Osteoblast (primary cell): ENCODE results near the gene KISS1. TPM values are rescaled to one million over a fixed set of nuclear protein-coding genes. Genes with fewer than 3 reads are reported as not detected.

ENCODE experiments used
- DNase-seq: peaks from one replicate; pipeline ENCODE4 v3.0.0; 2011; ENCODE audit warnings: low spot score, mixed read lengths; ENCODE audit not compliant: insufficient read length; ENCODE audit errors: missing footprints
- H2AFZ ChIP-seq: 2 replicates; pipeline ENCODE4 v1.6.0; 2011; ENCODE audit warnings: mild to moderate bottlenecking, low read length
- H3K27ac ChIP-seq: 2 replicates; pipeline ENCODE4 v1.5.1; 2011; ENCODE audit warnings: mild to moderate bottlenecking, low read depth, low read length, moderate library complexity
- H3K27me3 ChIP-seq: 2 replicates; pipeline ENCODE4 v1.6.0; 2012; ENCODE audit warnings: mild to moderate bottlenecking, control low read depth, inconsistent platforms, low read length, moderate library complexity; ENCODE audit not compliant: insufficient read depth
- H3K36me3 ChIP-seq: 2 replicates; pipeline ENCODE4 v1.5.1; 2011; ENCODE audit warnings: mild to moderate bottlenecking, low read length, control low read depth, moderate library complexity; ENCODE audit not compliant: insufficient read depth
- H3K4me1 ChIP-seq: 2 replicates; pipeline ENCODE4 v1.5.1; 2011; ENCODE audit warnings: mild to moderate bottlenecking, low read length, control low read depth, moderate library complexity; ENCODE audit not compliant: insufficient read depth
- H3K4me2 ChIP-seq: 2 replicates; pipeline ENCODE4 v1.6.0; 2011; ENCODE audit warnings: mild to moderate bottlenecking, low read length; ENCODE audit not compliant: insufficient read depth
- H3K4me3 ChIP-seq: fragments of 200-600 bp; sonication (generic); 3 replicates; pipeline ENCODE4 v1.5.1; 2012; ENCODE audit warnings: mild to moderate bottlenecking, low read length, inconsistent platforms; ENCODE audit not compliant: insufficient read depth
- H3K79me2 ChIP-seq: 2 replicates; pipeline ENCODE4 v1.6.0; 2012; ENCODE audit warnings: mild to moderate bottlenecking, low read length, control low read depth, inconsistent platforms; ENCODE audit not compliant: insufficient read depth
- H3K9me3 ChIP-seq: 2 replicates; pipeline ENCODE4 v1.5.1; 2011; ENCODE audit warnings: low read depth, low read length, control low read depth
- H4K20me1 ChIP-seq: 2 replicates; pipeline ENCODE4 v1.6.0; 2012; ENCODE audit warnings: mild to moderate bottlenecking, low read length, control low read depth; ENCODE audit not compliant: insufficient read depth
- total RNA-seq: library from RNA; depleted of rRNA; stranded (reverse); fragments of >200 nt; gene quantifications from 2 replicates; pipeline ENCODE4 v1.2.3, GENCODE V29; 2012
- TF ChIP-seq, protein P1 (sequence below): IDR thresholded peaks from 2 replicates; pipeline ENCODE4 v1.5.1; 2011; ENCODE audit warnings: mild to moderate bottlenecking, low read depth, low read length, moderate library complexity; ENCODE audit errors: extremely low read depth

The KISS1 gene
- total RNA-seq, 1 donor = not detected

DNA sequence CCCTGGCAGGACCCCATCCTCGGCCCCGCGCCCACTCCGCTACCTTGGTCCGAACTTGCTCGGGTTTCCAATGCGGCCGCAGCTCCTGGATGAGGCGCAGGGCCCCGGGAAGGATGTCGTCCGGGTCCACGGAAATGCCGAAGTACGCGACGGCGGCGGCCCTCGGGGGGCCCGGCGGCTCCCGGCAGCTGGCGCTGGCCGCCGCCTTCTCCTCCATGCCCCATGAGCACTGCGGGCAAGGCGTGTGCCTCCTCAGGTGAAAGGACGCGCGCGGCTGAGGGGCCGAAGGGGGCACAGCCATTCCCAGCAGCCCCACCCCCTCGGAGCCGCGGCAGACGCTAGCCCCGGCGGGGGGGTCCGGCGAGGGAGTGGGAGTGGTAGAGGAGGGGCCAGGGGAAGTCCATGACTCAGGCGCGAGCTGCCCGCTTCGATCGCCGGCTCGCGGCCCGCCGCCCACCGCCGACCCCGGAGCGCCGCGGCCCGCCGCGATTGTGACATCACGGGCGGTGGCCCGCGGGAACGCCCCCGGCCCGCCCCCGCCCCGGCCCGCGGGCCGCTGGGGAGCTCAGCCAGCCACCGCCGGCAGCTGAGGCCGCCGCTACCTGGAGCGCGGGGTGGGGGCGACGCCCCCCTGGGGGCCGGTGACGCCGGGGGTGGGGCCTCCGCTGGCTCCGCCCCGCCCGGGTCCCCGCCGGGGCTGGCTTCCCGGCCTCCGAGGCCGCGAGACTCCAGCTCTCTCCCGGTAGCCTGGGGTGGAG, 44.6 kb downstream of the KISS1 start, which contains the start of gene ETNK2:
TSS of gene ETNK2 (minus strand) at position 493 of the 758 bp plus-strand sequence. CDS start at position 301, 192 bp downstream.
- Histone ChIP-seq H2AFZ (peak within 1 kb of the TSS; percentile 35), H4K20me1 (no peaks in the 10 kb centered on the region), H3K27me3 (peaks cover 36% of the 10 kb centered on the region), H3K9me3 (no peaks in the 10 kb centered on the region), H3K4me1 (no peaks in the 10 kb centered on the region), H3K79me2 (no peaks in the 10 kb centered on the region), H3K36me3 (no peaks in the 10 kb centered on the region), H3K4me2 (peak within 1 kb of the TSS; percentile 74), H3K27ac (no peak within 1 kb of the TSS), H3K4me3 (peak within 1 kb of the TSS; percentile 66)
- DNase-seq = peak; percentile 94
- TF ChIP-seq, protein P1, sequence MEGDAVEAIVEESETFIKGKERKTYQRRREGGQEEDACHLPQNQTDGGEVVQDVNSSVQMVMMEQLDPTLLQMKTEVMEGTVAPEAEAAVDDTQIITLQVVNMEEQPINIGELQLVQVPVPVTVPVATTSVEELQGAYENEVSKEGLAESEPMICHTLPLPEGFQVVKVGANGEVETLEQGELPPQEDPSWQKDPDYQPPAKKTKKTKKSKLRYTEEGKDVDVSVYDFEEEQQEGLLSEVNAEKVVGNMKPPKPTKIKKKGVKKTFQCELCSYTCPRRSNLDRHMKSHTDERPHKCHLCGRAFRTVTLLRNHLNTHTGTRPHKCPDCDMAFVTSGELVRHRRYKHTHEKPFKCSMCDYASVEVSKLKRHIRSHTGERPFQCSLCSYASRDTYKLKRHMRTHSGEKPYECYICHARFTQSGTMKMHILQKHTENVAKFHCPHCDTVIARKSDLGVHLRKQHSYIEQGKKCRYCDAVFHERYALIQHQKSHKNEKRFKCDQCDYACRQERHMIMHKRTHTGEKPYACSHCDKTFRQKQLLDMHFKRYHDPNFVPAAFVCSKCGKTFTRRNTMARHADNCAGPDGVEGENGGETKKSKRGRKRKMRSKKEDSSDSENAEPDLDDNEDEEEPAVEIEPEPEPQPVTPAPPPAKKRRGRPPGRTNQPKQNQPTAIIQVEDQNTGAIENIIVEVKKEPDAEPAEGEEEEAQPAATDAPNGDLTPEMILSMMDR = no peak

DNA sequence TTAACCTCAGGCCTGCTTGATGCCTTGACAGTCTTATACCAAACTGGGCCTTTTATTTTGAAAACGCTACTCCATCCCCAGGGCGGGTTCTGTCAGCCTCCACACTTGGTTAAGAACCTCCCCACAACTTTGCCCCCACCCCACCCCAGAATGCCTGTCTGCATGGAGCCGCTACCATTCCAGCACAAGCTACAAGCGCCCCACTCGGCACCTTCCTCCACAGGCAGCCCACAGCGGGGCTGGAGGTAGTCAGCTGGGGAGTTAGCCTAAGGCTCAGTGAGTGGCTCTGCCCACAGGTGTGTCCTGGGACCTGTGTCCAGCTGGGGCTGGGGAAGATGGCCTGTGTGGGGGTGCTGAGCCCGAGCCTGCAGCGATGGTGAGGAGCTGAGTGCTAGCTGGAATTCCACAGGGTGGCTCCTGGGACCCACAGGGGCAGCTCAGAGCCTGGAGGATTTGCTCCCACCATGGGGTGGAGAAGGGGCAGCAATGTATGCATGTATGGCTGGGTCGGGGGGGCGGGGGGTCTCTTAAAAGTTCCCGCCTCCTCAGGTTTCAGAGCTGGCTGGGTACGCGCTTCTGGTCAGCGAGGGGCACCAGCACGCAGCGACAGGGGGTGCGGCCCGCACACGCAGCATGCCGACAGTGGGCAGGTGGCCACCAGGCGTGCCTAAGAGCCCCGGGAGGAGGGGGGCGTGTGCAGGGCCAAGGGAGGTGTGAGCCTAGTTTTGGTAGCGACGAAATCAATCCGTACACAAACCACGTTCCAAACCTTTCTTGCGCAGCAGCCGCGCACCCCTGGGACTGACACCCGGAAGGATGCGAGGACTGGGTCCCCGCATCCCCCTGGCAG, 45.4 kb downstream of the KISS1 start:
- peak overlapping the region; percentile 74 for H3K4me2 ChIP-seq
- H2AFZ ChIP-seq = no peak overlapping the region
- H4K20me1 ChIP-seq = no peaks in the 10 kb centered on the region
- no peaks in the 10 kb centered on the region for H3K9me3 ChIP-seq
- DNase-seq = peak; percentile 87
- peak overlapping the region; percentile 66 for H3K4me3 ChIP-seq
- peaks cover 36% of the 10 kb centered on the region for H3K27me3 ChIP-seq
- TF ChIP-seq, protein P1 = no peak
- H3K79me2 ChIP-seq = no peaks in the 10 kb centered on the region
- no peak overlapping the region for H3K27ac ChIP-seq
- H3K36me3 ChIP-seq = no peaks in the 10 kb centered on the region
- no peaks in the 10 kb centered on the region for H3K4me1 ChIP-seq

DNA sequence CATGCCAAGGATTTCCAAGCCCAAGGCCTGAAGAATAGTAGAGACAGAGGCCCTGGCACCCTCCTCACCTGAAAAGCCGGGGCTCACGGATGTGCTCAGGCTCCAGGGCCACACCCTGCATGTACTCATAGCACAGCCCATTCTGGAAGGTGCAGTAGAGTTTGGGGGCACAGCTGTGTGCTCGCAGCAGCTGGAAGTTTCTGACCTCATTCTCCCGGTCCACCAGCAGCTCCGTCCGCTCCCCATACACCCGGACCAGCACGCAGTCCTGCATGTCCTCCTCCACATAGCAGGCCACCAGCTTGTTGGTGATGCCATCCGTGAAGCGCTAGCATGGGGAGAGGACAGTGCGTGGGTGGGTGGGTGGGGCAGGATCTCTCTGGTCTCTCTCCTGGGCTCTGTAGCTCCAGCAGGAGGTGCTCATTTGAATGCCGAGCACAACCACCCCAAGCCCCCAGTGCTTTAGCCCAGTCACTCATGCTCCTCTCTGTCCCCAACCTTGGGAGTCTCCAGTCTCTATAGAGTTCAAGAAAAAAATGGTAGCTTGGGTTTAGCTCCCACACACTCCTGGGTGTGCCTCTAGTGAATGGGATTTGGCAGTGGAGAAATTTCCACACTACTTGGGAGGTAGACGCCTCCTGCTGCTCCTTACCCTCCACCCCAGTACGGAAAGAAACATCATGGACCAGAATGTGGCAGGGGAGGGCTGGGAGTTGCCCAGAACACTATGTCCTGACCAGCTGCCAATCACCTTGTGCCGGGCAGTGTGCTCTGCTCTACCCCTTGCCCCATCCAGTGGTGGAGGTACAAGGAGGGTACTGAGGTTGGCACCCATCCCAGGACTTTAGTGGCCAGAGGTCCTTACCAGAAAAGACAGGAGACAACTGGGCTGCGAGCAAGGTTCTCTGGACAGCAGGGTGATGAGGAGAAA, 46.4 kb downstream of the KISS1 start:
- Histone ChIP-seq H4K20me1 (no peaks in the 10 kb centered on the region), H3K4me1 (no peaks in the 10 kb centered on the region), H3K27me3 (peaks cover 40% of the 10 kb centered on the region), H3K36me3 (no peaks in the 10 kb centered on the region), H3K4me3 (no peak overlapping the region), H2AFZ (no peak overlapping the region), H3K4me2 (no peak overlapping the region), H3K9me3 (no peaks in the 10 kb centered on the region), H3K27ac (no peak overlapping the region), H3K79me2 (no peaks in the 10 kb centered on the region)
- peak; percentile 81 for DNase-seq
- TF ChIP-seq, protein P1 = no peak
